ENCODE measurements around the gene MEIG1.
"Not testable (repeated sequence)": the region's sequence is repeated elsewhere in the genome, so short reads cannot be mapped to it uniquely, and the experiment has no call there.

Gene MEIG1, protein sequence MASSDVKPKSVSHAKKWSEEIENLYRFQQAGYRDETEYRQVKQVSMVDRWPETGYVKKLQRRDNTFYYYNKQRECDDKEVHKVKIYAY

DNA sequence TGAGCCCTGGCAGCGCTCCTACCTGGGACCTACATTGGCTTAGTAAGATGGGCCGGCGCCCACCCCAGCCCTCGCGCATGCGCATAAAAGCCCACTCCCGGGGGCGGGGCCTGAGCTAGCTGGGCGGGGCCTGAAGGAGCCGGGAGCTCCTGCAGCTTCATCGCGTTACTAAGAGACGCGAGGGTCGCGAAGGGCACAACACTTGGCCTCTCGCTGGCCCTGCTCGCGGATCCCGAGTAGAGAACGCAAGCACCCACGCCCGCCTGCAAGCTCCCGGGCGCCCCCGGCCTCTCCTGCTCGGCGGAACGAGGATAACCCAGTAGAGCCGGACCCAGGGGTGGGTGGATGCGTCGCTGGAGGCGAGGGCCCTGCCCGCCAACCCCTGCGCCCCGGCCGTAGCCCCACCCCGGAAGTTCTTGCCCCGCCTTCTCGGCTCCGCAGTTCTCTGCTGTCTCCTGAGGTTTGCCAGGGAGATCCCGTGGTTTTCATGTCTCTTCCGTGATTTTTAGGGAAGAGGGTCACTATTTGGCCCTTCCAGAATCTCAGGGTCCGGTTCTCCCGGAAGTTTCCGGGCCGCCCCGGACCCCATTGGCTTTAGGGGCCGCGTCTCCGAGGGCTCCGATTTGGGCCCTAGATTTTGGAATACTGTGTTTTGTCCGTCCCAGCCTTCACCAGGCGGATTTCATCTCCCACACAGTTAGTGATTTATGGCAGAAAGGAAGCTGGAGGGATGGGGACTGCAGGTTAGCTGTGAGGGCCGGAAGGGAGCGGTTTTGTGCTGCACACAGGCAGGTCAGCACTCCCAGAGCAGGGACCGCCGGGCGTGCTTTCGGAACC, at the start of gene MEIG1:
Gene MEIG1, plus strand, starts transcription at position 168 of the 837 bp plus-strand sequence. CDS start 7,081 bp downstream, outside the sequence.
- DNase-seq, result peak; percentile 89 to 97

DNA sequence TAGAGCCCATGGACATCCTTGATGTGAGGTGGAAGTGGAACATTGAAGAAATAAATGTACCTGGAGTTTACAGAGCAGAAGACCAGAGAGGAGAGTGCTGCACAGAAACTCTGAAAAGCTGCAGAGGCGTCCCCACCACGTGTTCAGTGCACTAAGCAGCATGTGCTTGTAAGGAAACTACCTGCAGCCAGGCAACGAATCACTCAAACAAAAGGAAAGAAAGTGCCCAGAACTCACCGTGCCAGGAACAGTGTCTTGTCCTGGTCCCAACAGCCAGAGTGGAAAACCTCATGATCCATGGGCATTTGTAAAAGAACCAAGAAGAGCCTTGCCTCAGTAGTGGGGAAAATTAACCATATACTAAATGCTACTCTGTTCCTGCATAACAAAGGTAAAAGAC, 48.2 kb upstream of the MEIG1 start:
- DNase-seq, result no peak

DNA sequence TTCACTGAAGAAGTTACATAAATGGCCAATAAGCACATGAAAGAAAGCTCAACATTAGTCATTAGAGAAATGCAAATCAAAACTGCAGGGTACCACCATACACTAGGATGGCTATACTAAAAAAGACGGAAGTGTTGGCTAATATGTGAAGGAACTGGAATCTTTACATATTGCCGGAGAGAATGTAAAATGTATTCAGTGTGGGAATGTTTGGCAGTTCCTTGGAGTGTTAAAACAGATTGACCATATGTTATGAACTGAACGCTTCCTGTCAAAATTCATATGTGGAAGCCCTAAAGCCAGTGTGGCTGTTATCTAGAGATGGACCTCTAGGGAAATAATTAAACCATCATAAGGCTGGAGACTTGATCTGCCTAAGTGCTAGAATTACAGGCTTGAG, 47.4 kb upstream of the MEIG1 start:
- no peak for DNase-seq

DNA sequence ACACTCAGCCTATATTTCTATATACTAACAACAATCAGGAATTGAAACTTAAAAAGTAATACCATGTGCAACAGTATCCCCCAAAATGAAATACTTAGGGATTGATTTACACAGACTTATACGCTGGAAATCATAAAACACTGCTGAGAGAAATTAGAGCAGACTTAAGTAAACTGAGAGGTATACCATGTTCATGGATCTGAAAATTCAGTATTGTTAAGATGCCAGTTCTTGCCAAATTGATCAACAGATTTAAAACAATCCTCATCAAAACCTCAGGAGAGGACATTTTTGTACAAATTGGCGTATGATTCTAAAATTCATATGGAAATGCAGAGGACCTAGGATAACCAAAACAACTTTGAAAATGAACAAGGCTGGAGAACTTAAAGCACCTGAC, 42.6 kb upstream of the MEIG1 start:
- DNase-seq, result no peak

DNA sequence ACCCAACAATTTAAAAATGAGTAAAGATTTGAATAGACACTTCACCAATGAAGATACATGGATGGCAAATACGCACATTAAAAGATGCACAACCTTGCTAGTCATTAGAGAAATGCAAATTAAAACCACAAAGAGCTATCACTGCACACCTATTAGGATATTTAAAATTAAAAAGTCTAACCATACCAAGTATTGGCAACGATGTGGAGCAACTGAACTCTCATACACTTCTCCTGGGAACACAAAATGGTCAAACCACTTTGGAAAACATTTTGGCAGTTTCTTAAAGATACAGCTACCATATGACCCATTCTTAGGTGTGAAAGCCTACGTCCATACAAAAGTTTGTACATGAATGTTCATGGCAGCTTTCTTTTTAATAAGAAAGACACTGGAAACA, 41.4 kb upstream of the MEIG1 start:
- no peak for DNase-seq

DNA sequence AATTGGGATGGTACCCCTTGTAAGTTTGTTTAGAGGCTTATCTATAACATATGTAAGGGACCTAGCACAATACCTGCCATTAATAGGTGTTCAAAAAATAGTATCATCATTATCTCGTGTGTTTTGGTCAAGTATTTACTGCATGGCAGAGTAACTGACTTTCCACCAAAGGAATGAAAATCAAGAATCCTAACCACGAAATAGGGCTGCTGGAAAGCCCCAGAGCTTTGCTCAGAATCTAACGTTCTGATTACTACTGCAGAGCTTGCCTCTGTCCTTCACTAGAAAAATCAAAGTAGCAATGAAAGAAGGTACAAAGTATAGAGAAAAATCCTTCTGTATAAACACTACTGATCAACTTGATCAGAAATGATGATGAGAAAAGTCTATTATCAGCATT, 40.2 kb upstream of the MEIG1 start:
- no peak for DNase-seq

DNA sequence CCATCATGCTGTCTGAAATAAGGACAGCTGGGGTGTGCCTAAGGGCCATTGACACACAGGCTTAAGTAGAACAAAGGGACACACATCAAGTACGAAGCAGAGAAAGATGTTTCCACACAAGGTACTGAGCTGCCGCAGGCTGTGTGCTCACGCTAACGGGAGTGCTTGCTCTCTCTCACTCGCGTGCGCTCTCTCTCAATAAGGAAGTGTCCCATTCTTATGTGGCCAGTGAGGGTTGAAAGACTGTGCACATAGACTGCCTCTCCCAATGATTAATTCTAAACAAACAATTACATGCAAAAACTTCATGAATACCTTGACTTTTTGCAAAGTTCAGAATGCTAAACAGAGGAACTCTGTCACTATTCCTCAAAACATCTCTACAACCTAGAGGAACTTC, 35.2 kb upstream of the MEIG1 start:
- DNase-seq, result no peak

DNA sequence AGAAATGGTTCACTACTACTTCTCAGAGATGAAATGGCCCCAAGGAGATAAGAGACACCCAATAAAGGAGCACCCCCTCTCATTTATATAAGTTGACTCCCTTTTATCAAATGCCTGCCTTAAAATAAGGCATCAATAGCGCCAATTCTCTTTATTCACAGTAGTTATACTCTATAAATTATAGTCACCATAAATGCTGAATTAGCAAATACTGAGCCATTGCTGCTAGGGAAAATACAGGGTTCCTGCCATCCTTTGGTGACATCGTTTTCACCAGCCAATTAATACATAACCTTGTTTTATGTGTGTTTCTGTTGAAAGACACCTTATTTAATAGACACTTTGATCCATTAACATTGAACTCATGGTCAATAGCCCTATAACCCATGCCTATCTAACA, 33.9 kb upstream of the MEIG1 start:
- no peak for DNase-seq

DNA sequence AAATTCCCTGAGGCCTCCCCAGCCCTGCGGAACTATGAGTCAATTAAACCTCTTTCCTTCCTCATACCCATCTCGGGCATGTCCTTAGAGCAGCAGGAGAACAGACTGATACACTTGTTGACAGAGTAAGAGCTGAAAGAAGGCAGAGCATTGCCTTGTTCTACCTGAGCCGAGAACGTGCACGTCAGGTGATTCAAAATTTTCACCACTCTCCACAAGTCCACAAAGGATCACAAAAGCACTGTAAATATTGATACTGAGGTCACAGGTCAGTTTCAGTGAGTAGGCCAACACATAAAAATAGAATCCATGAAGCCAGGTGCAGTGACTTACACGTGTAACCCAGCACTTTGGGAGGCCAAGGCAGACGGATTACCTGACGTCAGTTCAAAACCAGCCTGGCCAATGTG, 33.1 kb upstream of the MEIG1 start:
- DNase-seq, result no peak

DNA sequence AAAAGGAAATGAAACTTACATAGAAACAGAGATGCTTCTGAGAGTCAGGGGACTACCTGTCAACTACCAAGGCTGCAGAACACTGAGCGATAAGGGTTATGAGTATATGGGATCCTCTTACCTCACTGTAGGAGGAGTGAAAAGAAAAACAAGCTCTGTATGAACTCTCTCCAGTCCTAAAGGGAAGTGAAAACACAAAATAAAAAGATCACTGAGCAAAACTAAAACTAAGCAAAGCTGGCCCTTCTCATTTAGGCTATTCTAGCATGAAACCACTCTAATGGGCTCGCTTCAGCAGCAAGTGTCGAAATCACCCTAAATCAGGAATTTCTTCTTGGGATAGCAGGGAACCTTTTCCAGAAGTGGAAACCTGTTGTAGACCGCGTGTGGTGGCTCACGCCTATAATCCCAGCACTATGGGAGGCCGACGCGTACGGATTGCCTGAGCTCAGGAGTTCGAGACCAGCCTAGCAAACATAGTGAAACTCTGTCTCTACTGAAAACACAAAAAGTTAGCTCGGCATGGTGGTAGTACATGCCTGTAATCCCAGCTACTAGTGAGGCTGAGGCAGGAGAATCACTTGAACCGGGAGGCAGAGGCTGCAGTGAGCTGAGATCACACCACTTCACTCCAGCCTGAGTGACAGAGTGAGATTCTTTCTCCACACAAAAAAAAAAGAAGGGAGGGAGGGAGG, 32.3 kb upstream of the MEIG1 start:
- DNase-seq, result no peak

DNA sequence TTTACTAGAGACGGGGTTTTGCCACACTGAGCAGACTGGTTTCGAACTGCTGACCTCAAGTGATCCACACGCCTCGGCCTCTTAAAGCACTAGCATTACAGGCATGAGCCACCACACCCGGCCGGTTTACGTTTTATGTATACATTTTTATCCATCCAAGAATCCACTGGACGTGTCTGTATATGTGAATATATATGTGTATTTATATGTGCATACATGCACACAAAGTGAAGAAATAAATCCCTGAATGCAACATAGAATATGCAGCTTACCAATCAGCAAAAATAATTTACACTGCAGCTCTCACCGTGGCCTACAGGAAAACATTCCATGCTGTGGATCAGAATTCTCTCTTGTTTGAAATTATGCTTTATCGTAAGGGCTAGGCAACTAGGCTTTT, 28.6 kb upstream of the MEIG1 start:
- DNase-seq, result no peak

DNA sequence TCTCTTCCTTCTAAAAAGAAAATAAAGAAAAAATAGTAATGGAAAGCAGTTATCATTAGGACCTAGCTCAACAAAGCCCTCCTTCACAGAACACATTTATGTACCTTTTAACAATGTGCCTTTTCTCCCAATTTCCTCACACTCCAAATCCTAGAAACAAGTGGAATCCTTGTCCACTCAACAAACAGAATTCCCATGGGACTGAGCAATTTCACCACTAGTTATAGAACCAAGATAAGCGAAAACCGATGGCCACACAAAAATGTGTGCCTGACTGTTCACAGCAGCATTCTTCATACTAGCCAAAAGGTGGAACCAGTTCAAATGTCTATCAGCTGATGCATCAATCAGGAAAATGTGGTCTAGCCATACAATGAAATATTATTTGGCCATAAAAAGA, 22.6 kb upstream of the MEIG1 start:
- DNase-seq, result no peak

DNA sequence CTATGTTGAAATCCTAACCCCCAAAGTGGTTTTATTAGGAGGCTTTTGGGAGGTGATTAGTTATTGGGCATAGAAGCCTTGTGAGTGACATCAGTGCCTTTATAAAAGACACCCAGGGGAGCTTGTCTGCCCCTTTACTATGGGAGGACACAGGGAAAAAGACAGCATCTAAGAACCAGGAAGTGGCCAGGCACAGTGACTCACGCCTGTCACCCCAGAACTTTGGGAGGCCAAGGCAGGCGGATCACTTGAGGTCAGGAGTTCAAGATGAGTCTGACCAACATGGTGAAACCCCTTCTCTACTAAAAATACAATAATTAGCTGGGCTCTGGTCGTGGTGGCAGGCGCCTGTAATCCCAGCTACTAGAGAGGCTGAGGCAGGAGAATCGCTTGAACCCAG, 20.2 kb upstream of the MEIG1 start:
- not testable (repeated sequence) for DNase-seq

DNA sequence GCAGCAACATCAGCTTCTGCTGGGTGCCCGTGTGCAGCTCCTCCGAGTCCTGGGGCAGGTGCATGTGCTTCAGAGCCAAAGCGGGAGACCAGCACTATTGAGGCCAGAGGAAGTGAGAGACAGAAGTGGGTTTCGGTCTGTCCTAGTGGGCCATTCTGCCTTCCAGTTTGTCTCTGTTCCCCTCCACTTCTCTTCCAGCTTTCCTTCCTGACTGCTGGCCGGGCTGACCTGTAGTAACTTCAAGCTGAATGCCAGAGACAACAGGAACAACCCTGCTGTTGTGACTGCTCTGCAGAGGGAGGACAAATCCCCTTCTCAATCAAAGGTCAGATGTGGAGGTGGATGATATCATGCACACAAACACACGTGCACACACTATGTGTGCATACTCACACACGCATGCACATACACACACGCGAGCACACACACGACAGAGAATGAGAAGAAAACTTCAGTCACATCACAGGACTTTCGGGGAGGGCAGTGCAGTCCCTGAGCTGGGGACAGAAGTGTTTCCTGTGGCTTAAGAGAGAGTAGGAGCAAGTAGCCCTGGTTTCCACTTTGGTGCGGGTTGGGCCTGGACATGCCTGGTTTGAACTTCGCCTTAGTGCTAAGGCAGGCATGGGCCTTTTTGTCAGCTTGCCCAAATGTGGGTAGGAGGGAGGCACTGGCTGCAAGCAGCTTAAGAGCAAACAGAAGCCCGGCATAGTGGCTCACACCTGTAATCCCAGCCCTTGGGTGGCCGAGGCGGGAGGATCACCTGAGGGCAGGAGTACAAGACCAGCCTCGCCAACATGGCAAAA, 16.8 kb upstream of the MEIG1 start:
- not testable (repeated sequence) for DNase-seq

DNA sequence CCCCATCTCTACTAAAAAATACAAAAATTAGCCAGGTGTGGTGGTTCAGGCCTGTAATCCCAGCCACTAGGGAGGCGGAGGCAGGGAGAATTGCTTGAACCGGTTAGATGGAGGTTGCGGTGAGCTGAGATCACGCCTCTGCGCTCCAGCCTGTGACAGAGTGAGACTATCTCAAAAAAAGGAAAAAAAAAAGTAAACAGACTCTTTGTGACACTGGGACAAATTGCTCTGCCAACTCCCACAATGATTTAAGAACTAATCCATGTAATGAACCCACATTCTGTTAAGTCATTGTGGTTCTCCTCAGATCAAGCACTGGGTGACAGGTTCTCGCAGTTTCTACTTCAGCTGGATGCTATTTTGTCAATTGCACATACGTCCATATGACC, 16.2 kb upstream of the MEIG1 start:
- not testable (repeated sequence) for DNase-seq

DNA sequence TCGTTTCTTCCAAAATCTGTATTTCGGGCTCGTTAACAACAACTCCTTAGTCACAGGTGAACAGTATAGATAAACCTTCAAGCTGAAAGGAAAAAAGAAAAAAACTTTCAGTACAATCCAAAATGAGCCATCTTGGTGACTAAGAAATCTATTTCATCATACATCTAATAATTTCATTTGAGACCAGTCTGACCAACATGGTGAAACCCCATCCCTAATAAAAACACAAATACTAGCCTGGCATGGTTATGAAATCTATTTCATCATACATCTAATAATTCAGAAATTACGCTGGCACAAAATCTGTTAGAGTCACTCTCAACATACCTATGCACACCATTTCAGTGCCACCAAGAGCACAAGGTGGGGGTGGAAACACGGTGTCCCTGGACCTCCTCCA, 14.1 kb upstream of the MEIG1 start:
- DNase-seq, result no peak

DNA sequence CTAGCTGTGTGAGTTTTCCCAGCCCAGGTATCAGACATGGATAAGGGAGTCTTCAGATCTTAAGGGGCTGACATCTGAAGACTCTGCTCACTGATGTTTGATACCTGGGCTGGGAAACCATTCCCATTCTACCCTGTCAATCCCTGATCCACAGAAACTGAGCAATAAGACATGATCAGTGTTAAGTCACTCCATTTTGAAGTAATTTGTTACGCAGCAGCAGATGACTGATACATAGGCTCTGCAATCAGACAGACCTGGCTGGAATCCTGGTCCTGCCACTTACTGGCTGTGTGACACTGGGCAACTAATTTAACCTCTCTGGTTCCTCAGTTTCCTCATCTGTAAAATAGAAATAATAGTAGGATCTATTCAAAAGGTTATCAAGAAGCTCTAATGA, 11.9 kb upstream of the MEIG1 start:
- no peak for DNase-seq

DNA sequence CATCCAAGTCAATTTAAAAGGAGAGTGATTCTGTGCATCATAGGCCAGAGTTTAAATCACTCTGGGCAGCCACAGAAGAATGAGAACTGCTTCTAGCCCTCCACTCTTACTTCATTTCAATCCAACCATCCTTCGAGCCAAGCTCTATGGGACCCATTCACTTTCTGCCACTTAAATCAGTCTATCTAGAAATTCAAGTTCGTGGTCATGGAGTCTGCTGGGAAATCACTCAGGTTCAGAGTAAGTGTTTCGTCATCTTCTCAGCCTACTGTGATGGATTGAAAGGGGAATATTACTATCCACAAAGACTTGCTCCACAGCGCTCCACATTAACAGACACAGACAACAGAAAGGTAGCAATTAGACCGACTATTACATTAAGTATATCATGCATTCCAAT, 9.9 kb upstream of the MEIG1 start:
- no peak for DNase-seq

DNA sequence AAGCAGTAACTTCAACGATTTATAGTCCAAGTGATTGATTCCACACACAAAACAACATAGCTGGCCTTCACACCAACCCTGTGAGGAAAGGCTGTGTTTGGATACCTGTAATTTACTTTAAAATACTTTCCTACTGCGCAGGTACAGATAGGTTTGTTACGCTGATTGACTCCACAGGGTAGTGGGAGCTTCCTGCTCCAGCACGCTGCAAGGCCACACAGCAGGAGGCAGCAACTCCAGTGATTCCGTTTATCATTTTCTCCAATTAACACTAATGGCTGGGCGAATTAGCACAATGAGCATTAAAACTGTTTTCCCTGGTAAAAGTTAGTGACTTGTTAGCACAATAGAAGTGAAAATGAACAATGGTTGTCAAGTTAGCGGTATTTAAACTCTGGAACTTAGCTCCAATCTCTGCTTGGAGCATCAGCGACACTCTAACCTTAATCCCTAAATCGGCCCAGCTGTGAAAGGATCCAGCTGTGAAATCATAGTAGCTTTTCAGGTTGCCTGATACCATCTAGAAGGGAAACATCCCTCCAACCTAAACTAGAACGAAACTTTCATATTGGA, 6.3 kb upstream of the MEIG1 start:
- DNase-seq, result no peak

DNA sequence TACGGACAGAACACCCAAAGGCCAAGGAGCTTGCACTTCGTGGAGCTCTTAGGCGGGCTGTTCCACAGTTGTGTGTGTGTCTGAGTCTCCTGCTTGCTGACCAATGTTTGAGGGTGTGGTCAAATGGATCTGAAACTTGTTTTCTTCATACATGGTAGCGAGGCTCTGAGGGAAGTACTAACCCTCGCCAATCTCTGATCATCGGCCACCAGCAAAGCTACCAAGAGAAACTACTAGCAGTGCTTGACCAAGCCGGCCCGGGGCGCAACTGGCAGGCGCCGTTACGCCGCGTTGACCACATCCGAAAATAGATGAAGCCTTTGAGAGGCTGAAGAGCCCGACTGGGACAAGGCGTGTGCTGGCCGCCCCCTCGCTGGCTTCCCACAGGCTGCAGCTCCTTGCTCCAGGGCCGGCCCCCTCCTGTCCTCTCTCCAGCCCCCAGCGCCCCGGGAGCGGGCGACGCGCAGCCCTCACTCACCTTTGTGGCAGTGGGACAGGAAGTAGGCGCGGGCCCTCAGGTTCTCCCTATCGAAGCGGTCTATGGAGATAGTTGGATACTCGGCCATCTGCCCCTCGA, 5.7 kb upstream of the MEIG1 start:
- no peak for DNase-seq

DNA sequence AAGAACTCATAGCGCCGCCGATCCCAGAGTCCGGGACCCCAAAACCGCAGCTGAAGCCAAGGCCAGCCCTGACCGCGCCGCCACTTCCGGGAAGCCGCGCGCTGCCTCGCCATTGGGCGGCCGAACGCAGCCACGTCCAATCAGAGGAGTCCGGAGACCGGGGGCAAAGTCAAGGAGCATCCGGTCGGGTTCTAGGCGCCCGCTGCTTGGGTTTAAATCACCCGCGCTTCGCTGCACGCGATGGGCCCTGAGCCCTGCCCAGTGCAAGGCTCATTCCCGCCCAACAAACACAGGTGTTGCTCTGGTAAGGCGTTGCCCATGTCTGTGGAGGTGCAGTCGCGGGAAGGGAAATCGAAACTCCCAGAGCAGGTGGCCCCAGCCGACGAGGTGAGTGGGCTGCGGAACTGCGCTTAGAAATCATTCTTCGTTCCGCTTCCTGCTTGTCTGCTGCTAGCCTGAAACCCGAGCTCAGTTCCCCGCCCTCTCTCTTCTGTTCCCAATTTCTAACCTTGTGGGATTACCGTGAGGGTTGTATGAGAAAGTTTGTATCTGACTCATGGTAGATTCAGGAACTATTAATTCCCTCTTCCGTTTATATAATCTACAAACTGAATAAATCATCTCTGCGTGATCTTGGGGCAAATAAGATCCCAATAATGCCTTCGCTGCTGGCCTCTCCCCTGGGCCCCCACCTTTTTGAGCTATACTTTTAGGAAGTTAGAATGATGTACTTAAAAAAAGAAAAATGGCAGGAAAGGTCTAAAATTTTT, 5.0 kb upstream of the MEIG1 start, which contains the start of gene DCLRE1C:
Gene DCLRE1C, minus strand, starts transcription at position 96 of the 770 bp plus-strand sequence. Its CDS starts 86 bp downstream, at position 10.
- peak; percentile 82 to 90 for DNase-seq

DNA sequence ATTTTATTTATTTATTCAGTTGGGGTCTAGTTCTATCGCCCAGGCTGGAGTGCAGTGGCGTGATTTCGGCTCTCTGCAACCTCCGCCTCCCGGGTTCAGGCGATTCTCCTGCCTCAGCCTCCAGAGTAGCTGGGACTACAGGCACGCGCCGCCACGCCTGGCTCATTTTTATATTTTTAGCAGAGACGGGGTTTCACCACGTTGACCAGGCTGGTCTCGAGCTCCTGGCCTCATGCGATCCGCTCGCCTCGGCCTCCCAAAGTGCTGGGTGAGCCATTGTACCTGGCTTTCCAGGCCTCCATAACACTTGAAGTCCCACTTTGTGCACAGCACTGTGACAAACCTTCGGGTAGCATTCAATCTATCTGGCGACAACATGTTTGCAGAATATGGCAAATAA, 4.3 kb upstream of the MEIG1 start:
- DNase-seq, result no peak
